Prostate gland (tissue), 2 donors: Measurements from ENCODE around the gene RAP1GDS1. TPM values are rescaled to one million over a fixed set of nuclear protein-coding genes. Genes with fewer than 3 reads are reported as not detected.

ENCODE experiments used
- DNase-seq: peaks from one replicate; pipeline ENCODE4 v3.0.0-alpha.2; 2019; ENCODE audit warnings: low spot score
- H3K27ac ChIP-seq, 2 donors: fragments of 200-600 bp; sonication (generic); 2 replicates each; pipeline ENCODE4 v1.5.1; 2017 to 2019
- H3K27me3 ChIP-seq: fragments of 200-600 bp; sonication (generic); replicated peaks from 2 replicates; pipeline ENCODE4 v1.5.1; 2019; ENCODE audit not compliant: insufficient read depth
- H3K36me3 ChIP-seq, 2 donors: fragments of 200-600 bp; sonication (generic); 1 replicate in 1 of 2; 2 replicates in 1 of 2; pipeline versions ENCODE4 v1.5.1 to v1.8.1; 2017 to 2019
- H3K4me1 ChIP-seq: fragments of 200-600 bp; sonication (generic); replicated peaks from 2 replicates; pipeline ENCODE4 v1.5.1; 2019
- H3K4me3 ChIP-seq, 2 donors: fragments of 200-600 bp; sonication (generic); 2 replicates each; pipeline ENCODE4 v1.5.1; 2017 to 2019
- H3K9me3 ChIP-seq: fragments of 200-600 bp; sonication (generic); 2 replicates; pipeline ENCODE4 v1.5.1; 2017
- POLR2A ChIP-seq: fragments of 450-650 bp; IDR thresholded peaks from one replicate; pipeline ENCODE4 v1.6.1; 2016; ENCODE audit warnings: antibody characterized with exemption, mild to moderate bottlenecking
- POLR2AphosphoS5 ChIP-seq: sonication (generic); formaldehyde crosslinking; IDR thresholded peaks from one replicate; pipeline ENCODE4 v1.6.1; 2017; ENCODE audit warnings: antibody characterized with exemption
- WGBS: methylation state at CpG from one replicate; pipeline ENCODE4 v1.1.5; 2018; 5-methylcytosine and 5-hydroxymethylcytosine counted together
- intact Hi-C: fragments of 100-400 bp; cut with DNase I; formaldehyde crosslinking; loops from one replicate; pipeline ENCODE4 v1.14.2; 2022
- total RNA-seq, 2 donors: library from RNA; depleted of rRNA; stranded (reverse); fragments of >200 nt; gene quantifications; one replicate each; pipeline ENCODE4 v1.1.0, GENCODE V29; 2016
- TF ChIP-seq, protein P1 (sequence below), 4 experiments: fragments of 200-600 bp in 2 of 4; fragments of 450-650 bp in 2 of 4; sonication (generic) in 2 of 4; IDR thresholded peaks; 1 replicate in 3 of 4; 2 replicates in 1 of 4; pipeline ENCODE4 v1.5.1; 2016 to 2019; ENCODE audit warnings: antibody characterized with exemption in 4 of 4, mild to moderate bottlenecking in 2 of 4, moderate library complexity in 2 of 4

The RAP1GDS1 gene
- total RNA-seq, 2 donors from 2014 or later = 16.5 to 34.5 TPM

DNA sequence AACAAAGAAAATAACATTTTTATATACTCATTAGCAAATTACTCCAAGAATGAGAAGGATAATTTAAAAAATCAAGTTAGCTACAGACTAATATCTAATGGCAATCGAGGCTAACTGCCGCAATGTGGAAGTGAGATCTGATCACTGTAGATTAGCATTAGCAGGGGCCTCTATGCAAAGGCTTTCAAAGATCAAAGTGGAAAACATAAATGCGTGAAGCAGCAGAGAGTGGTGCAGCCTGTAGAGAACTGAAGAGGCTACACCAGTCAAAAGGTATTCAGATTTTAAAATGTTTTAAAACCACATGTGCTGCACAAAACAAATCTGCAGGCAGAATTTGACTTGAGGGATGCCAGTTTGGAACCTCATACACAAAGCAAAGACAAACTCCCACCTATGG, 24.0 kb upstream of the RAP1GDS1 start:
- 76% methylated on average over 3 of the region's 3 CpGs for WGBS
- TF ChIP-seq POLR2A (no peak), POLR2AphosphoS5 (no peak)
- TF ChIP-seq, protein P1, sequence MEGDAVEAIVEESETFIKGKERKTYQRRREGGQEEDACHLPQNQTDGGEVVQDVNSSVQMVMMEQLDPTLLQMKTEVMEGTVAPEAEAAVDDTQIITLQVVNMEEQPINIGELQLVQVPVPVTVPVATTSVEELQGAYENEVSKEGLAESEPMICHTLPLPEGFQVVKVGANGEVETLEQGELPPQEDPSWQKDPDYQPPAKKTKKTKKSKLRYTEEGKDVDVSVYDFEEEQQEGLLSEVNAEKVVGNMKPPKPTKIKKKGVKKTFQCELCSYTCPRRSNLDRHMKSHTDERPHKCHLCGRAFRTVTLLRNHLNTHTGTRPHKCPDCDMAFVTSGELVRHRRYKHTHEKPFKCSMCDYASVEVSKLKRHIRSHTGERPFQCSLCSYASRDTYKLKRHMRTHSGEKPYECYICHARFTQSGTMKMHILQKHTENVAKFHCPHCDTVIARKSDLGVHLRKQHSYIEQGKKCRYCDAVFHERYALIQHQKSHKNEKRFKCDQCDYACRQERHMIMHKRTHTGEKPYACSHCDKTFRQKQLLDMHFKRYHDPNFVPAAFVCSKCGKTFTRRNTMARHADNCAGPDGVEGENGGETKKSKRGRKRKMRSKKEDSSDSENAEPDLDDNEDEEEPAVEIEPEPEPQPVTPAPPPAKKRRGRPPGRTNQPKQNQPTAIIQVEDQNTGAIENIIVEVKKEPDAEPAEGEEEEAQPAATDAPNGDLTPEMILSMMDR (IDR thresholded peaks at IDR 0.05) = no peak
- H3K27ac ChIP-seq = no peak overlapping the region
- no peaks in the 10 kb centered on the region for H3K36me3 ChIP-seq
- H3K4me3 ChIP-seq = no peak overlapping the region
- H3K4me1 ChIP-seq = no peaks in the 10 kb centered on the region
- intact Hi-C loops = no loop called here
- no peak for DNase-seq
- H3K27me3 ChIP-seq = no peaks in the 10 kb centered on the region
- no peaks in the 10 kb centered on the region for H3K9me3 ChIP-seq

DNA sequence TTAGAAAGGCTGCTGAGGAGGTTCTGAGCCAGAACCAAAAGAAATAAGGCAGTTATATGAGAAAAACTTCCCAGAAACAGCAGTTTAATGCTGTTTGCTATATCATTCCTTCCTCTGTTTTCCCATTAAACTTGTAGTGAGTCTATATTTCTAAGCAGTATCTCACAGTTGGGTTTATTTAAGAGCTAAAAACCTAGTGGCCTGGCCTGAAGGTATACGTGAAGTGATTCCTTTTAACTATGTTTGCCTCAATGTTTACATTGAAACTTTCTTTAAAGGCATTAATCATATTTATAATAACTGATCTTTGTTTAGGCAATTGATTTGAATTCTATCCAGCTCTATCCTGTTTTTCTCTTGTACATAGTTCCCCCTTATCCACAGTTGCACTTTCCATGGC, 19.1 kb upstream of the RAP1GDS1 start:
- 52% methylated on average over 1 of the region's 1 CpG for WGBS
- TF ChIP-seq POLR2AphosphoS5 (no peak), POLR2A (no peak)
- TF ChIP-seq, protein P1 (IDR thresholded peaks at IDR 0.05) = no peak
- no peak for DNase-seq

DNA sequence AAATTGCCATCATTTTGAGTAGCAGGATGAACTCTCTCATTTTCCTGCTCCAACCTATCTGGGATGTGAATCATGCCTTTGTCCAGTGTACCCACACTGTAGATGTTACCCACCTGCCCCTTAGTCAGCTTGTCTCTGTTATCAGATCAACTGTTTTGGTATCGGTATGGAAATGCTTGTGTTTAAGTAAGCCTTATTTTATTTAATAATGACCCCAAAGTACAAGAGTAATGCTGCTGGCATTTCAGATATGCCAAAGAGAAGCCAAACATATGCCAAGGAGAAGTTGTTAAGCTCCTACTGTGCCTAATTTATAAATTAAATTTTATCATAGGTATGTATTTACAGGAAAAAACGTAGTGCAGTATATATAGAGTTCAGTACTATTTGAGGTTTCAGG, 18.6 kb upstream of the RAP1GDS1 start:
- Histone ChIP-seq H3K4me1 (no peaks in the 10 kb centered on the region), H3K36me3 (no peaks in the 10 kb centered on the region), H3K27ac (no peak overlapping the region), H3K27me3 (no peaks in the 10 kb centered on the region), H3K9me3 (no peaks in the 10 kb centered on the region), H3K4me3 (no peak overlapping the region)
- DNase-seq = no peak
- intact Hi-C loops = no loop called here
- 47% methylated on average over 2 of the region's 2 CpGs for WGBS
- TF ChIP-seq POLR2A (no peak), POLR2AphosphoS5 (no peak)
- TF ChIP-seq, protein P1 (IDR thresholded peaks at IDR 0.05) = no peak

More for the DNA sequence above, 19.1 kb upstream of the RAP1GDS1 start:
- intact Hi-C loops = no loop called here
- Histone ChIP-seq H3K27ac (no peak overlapping the region), H3K4me3 (no peak overlapping the region), H3K9me3 (no peaks in the 10 kb centered on the region), H3K27me3 (no peaks in the 10 kb centered on the region), H3K36me3 (no peaks in the 10 kb centered on the region), H3K4me1 (no peaks in the 10 kb centered on the region)

DNA sequence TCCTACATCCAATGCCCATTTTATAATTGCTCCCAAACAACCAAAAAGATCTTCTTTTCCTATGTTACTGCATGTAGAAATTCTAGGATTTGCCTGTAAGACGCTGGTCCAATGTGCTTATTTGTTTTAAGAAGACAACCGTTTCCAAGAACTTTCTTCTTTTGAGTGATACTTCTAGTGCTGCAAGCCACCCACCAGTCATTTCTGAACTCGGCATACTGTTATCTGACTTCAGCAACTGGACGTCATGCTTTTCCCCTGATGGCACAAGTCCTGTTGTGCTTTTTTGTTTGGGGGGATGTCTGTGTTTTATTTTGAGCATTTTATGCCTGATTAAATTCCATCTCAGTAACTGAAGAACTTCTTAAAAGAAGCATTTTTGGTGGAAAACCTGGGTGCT, 16.0 kb upstream of the RAP1GDS1 start:
- DNase-seq = no peak
- intact Hi-C loops = no loop called here
- no peaks in the 10 kb centered on the region for H3K36me3 ChIP-seq

DNA sequence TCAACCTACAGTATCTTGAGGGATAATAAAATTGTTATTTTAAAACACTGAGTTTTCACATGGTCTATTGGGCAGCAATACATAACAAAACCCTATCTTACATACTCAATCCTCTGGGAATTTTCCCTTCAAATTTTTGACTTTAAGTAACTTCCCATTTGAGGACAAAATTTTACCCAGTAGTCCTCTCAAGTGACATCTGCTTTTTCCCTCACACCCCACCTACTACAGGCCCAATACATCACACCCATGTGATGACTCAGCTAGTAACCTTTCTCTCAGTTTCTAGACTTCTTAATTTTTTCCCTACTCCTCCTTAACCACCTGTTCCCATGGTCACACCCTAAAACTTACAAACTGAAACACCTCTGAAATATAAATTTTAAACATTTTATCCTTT, 12.2 kb upstream of the RAP1GDS1 start:
- no peak overlapping the region for H3K4me3 ChIP-seq
- no peak for TF ChIP-seq POLR2A
- TF ChIP-seq POLR2AphosphoS5 = no peak
- TF ChIP-seq, protein P1 (IDR thresholded peaks at IDR 0.05) = no peak
- no peak overlapping the region for H3K27ac ChIP-seq
- H3K36me3 ChIP-seq = no peaks in the 10 kb centered on the region
- no peaks in the 10 kb centered on the region for H3K27me3 ChIP-seq
- DNase-seq = no peak
- intact Hi-C loops = no loop called here
- no peaks in the 10 kb centered on the region for H3K9me3 ChIP-seq
- no peaks in the 10 kb centered on the region for H3K4me1 ChIP-seq

More for the DNA sequence above, 16.0 kb upstream of the RAP1GDS1 start:
- TF ChIP-seq, protein P1 (IDR thresholded peaks at IDR 0.05) = no peak
- TF ChIP-seq POLR2AphosphoS5 = no peak
- no peak for TF ChIP-seq POLR2A
- Histone ChIP-seq H3K4me1 (no peaks in the 10 kb centered on the region), H3K4me3 (no peak overlapping the region), H3K27ac (no peak overlapping the region), H3K9me3 (no peaks in the 10 kb centered on the region), H3K27me3 (no peaks in the 10 kb centered on the region)
- WGBS = 81% methylated on average over 4 of the region's 4 CpGs
